G401.6 (cell line): ENCODE data around the gene FAM107B.

Source experiments
- FAIRE-seq: peaks from 2 replicates; lab custom pipeline; 2012; peaks lifted over from hg19 to GRCh38; lab: Jason Lieb, UNC

Gene FAM107B

GRCh38 chr10:14776546-14776945 lies 1.8 kb upstream of the FAM107B start:
- no peak for FAIRE-seq

GRCh38 chr10:14775656-14776055 lies 959 bp upstream of the FAM107B start:
- FAIRE-seq: no peak

GRCh38 chr10:14774214-14774580 lies 500 bp downstream of the FAM107B start:
- no peak for FAIRE-seq

GRCh38 chr10:14773551-14774213 lies 1.0 kb downstream of the FAM107B start:
- no peak for FAIRE-seq

- no peak for FAIRE-seq
These were observed 2.3 kb downstream of the FAM107B start for GRCh38 chr10:14772399-14772798.

- FAIRE-seq: no peak
These were observed 3.8 kb downstream of the FAM107B start for GRCh38 chr10:14770927-14771326.

- no peak for FAIRE-seq
These were observed 13.3 kb downstream of the FAM107B start for GRCh38 chr10:14761372-14761771.

- FAIRE-seq: no peak
These were observed 15.6 kb downstream of the FAM107B start for GRCh38 chr10:14758994-14759664.

GRCh38 chr10:14758451-14758850 lies 16.2 kb downstream of the FAM107B start:
- FAIRE-seq: no peak

- no peak for FAIRE-seq
These were observed 16.7 kb downstream of the FAM107B start for GRCh38 chr10:14757986-14758385.

GRCh38 chr10:14757394-14757793 lies 17.3 kb downstream of the FAM107B start:
- no peak for FAIRE-seq

- FAIRE-seq: no peak
These were observed 21.3 kb downstream of the FAM107B start for GRCh38 chr10:14753441-14753840.

- no peak for FAIRE-seq
These were observed 22.8 kb downstream of the FAM107B start for GRCh38 chr10:14751921-14752320.

- no peak for FAIRE-seq
These were observed 23.4 kb downstream of the FAM107B start for GRCh38 chr10:14751014-14751896.

GRCh38 chr10:14749070-14749809 lies 25.5 kb downstream of the FAM107B start:
- FAIRE-seq: no peak

GRCh38 chr10:14748441-14748840 lies 26.3 kb downstream of the FAM107B start:
- FAIRE-seq: no peak

GRCh38 chr10:14742815-14743214 lies 31.9 kb downstream of the FAM107B start:
- no peak for FAIRE-seq

- no peak for FAIRE-seq
These were observed 32.3 kb downstream of the FAM107B start for GRCh38 chr10:14742382-14742781.

GRCh38 chr10:14740684-14741247 lies 33.9 kb downstream of the FAM107B start:
- FAIRE-seq: no peak

GRCh38 chr10:14737808-14738545 lies 36.7 kb downstream of the FAM107B start:
- no peak for FAIRE-seq

GRCh38 chr10:14736600-14737081 lies 38.1 kb downstream of the FAM107B start:
- FAIRE-seq: no peak
